GM21576 (cell line): ENCODE data around the gene ASTN2.

Experiments
- ATAC-seq: cut with Tn5 transposase; IDR thresholded peaks from one replicate; pipeline ENCODE4 v1.9.1; 2021; ENCODE audit warnings: mild to moderate bottlenecking, moderate library complexity; ENCODE audit not compliant: unreplicated experiment

Gene ASTN2

GRCh38 chr9:116479056-116479544 is 935.8 kb downstream of the ASTN2 start:
- ATAC-seq, result no peak

- ATAC-seq, result no peak
Measured at GRCh38 chr9:116477584-116478141, 937.2 kb downstream of the ASTN2 start.

GRCh38 chr9:116476935-116477381 is 937.9 kb downstream of the ASTN2 start:
- ATAC-seq, result no peak

GRCh38 chr9:116476002-116476401 is 938.9 kb downstream of the ASTN2 start:
- ATAC-seq, result no peak

GRCh38 chr9:116475201-116475600 is 939.7 kb downstream of the ASTN2 start:
- ATAC-seq, result no peak

GRCh38 chr9:116471944-116472506 is 942.8 kb downstream of the ASTN2 start:
- no peak for ATAC-seq

GRCh38 chr9:116471093-116471906 is 943.6 kb downstream of the ASTN2 start:
- ATAC-seq, result no peak

- ATAC-seq, result no peak
Measured at GRCh38 chr9:116468793-116469527, 945.9 kb downstream of the ASTN2 start.

- ATAC-seq, result no peak
Measured at GRCh38 chr9:116468369-116468768, 946.5 kb downstream of the ASTN2 start.

- no peak for ATAC-seq
Measured at GRCh38 chr9:116467740-116468351, 947.0 kb downstream of the ASTN2 start.

- ATAC-seq, result no peak
Measured at GRCh38 chr9:116466271-116467235, 948.3 kb downstream of the ASTN2 start.

- no peak for ATAC-seq
Measured at GRCh38 chr9:116465576-116466270, 949.1 kb downstream of the ASTN2 start.

- ATAC-seq, result no peak
Measured at GRCh38 chr9:116464987-116465571, 949.8 kb downstream of the ASTN2 start.

- ATAC-seq, result no peak
Measured at GRCh38 chr9:116464423-116464822, 950.4 kb downstream of the ASTN2 start.

- ATAC-seq, result no peak
Measured at GRCh38 chr9:116461632-116462031, 953.2 kb downstream of the ASTN2 start.

- no peak for ATAC-seq
Measured at GRCh38 chr9:116460026-116460425, 954.8 kb downstream of the ASTN2 start.

- no peak for ATAC-seq
Measured at GRCh38 chr9:116459576-116459975, 955.3 kb downstream of the ASTN2 start.

GRCh38 chr9:116456490-116457088 is 958.3 kb downstream of the ASTN2 start:
- no peak for ATAC-seq
